GM12892 (cell line): Measurements from ENCODE around the gene KAZALD1.
A peak's percentile ranks its signal among the peaks of the same experiment; 100 is the strongest.

Experiments used
- DNase-seq: peaks from one replicate; pipeline ENCODE4 v3.0.0; 2011; ENCODE audit not compliant: insufficient read length
- FAIRE-seq: peaks from 2 replicates; lab custom pipeline; 2011; peaks lifted over from hg19 to GRCh38; lab: Jason Lieb, UNC
- POLR2A ChIP-seq: IDR thresholded peaks from 2 replicates; pipeline ENCODE4 v1.6.1; 2011; ENCODE audit warnings: low read depth, low read length, control low read depth
- POLR2AphosphoS5 ChIP-seq: IDR thresholded peaks from 2 replicates; pipeline ENCODE4 v1.6.1; 2011; ENCODE audit warnings: low read depth, low read length, control low read depth
- TAF1 ChIP-seq: IDR thresholded peaks from 2 replicates; pipeline ENCODE4 v1.6.1; 2011; ENCODE audit warnings: low read depth, mild to moderate bottlenecking, control low read depth, low read length, borderline replicate concordance

Gene KAZALD1

DNA sequence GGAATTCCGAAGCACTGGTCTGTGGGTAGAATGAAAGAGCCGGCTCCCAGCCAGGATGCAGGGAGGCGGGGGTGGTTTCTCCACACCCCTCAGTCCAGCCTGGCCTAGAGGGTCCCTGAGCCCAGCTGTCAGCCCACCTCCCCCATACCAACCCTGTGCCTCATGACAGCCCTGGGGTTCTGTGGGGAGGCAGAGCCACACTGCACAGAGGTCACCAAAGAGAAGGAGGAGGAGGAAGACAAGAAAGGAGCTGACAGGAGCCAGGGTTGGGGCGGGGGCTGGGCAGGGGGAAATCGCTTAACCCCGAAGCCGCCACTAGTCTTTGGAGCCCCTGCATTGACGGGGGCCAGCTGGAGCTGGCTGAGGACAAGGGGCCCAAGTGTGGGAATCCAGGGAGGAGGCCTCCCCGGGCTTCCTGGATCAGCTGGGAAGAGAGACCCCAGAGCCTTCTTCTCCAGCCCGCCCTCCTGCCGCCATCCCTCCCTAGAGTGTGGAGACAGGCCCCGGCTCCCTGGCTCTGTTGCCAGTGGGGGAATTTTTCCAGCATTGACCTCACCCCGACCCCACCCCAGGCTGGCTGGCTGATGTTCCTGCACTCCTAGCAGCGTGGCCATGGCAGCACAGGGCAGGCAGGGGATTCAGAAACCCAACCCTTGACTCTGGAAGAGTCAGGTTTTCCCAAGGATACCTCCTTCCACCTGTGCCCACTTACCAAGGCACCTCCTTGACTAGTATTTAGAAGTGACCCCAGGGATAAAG is 32.5 kb downstream of the KAZALD1 start:
- FAIRE-seq, result no peak
- no peak for TF ChIP-seq TAF1
- no peak for TF ChIP-seq POLR2A
- no peak for TF ChIP-seq POLR2AphosphoS5
- no peak for DNase-seq

DNA sequence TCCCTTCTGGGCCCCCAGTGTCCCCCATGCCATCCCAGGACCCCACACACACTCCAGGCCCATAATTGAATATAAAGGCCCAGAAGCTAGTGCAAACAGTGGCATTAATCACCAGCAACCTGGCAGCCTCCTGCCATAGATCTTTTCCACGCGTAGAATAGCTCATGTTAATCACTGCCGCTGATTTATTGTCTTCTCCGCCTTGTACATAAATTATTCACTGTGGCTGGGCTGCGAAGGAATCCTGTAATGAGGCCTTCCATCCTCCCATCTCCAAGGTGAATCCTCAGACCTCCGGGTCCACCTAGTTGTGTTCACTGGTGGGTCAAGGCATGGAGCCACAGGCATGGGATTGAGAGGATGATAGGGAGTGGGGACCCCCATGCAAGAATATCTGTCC is 33.2 kb downstream of the KAZALD1 start:
- FAIRE-seq (no peak), DNase-seq (no peak)
- no peak for TF ChIP-seq POLR2AphosphoS5
- TF ChIP-seq TAF1, result no peak
- TF ChIP-seq POLR2A, result no peak

DNA sequence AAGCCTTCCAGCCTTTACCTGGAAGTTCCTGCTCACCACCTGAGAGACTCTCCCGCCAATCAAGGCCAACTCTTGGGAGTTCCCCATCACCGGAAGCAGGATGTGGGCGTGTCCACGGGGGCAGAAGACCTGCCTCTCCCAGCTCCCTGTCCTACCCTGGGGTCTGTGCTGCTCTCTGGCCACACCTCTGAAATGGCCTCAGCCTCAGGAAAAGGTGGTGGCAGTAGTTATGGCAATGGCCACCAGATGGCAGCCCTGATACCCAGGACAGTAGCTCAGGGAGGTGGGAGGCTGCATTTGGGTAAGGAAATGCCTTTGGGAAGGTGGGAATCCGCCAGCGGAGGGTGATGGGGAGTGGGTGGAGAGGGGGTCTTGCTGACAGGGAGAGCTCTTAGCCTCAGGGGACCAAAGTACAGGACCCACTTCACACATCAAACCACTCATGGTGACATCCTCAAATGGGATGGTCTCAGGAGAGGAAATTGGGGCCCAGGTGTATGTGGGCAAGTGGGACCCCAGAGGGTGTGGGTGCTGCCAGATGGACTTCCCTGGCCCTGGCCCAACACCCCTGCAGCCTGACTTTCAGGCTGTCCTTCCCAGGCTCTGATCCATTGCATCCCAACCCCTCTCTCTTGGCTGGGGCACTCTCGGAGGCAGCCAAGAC is 33.9 kb downstream of the KAZALD1 start:
- no peak for TF ChIP-seq POLR2AphosphoS5
- no peak for TF ChIP-seq TAF1
- no peak for TF ChIP-seq POLR2A
- peak; percentile 71 for DNase-seq
- peak; percentile 97 for FAIRE-seq

DNA sequence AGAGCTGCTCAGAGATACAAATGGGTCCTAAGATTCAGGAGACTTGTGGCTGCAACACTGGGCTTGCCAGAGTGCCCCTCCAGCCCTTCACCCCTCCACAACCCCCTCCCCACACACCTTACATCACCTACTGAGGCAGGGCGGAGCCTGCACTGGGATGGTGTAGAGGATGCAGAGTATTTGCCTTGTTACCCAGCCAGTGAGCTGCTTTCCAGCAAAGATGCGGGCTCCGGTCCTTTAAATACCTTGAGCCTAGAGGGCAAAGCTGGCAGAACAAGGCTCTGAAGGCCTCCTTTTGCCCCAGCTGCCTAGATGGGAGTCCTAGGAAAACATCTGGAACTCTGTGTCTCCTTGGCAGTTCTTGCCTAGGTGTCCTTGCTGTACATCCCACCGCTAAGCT is 34.6 kb downstream of the KAZALD1 start:
- no peak for DNase-seq
- TF ChIP-seq POLR2AphosphoS5 (no peak), POLR2A (no peak), TAF1 (no peak)
- FAIRE-seq, result no peak

- DNase-seq, result no peak
- FAIRE-seq, result no peak
- no peak for TF ChIP-seq TAF1
- no peak for TF ChIP-seq POLR2AphosphoS5
- no peak for TF ChIP-seq POLR2A
Observed at GRCh38 chr10:101097881-101098280, 36.1 kb downstream of the KAZALD1 start.

DNA sequence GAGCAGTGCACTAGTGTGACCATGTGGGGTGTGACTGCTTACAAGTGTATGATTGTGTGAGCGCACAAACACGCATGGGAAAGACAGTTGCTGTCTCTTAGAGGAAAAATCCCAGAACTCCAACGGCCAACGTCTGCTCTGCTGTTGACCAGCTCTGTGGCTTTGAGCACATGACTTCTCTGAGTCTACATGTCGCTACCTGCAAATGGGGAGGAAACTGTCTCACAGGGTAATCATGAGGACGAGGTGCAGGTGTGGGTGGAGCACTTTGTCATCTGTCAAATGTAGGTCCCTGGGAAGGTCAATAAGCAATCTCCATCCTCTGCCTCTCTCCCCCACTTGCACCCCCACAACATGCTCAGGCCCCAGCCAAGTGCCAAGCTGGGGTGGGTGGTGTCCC is 38.1 kb downstream of the KAZALD1 start:
- no peak for DNase-seq
- TF ChIP-seq POLR2A (no peak), TAF1 (no peak), POLR2AphosphoS5 (no peak)
- FAIRE-seq, result no peak

GRCh38 chr10:101101372-101101881 is 39.6 kb downstream of the KAZALD1 start:
- DNase-seq (no peak), FAIRE-seq (no peak)
- TF ChIP-seq POLR2A (no peak), TAF1 (no peak), POLR2AphosphoS5 (no peak)

GRCh38 chr10:101103430-101103829 is 41.6 kb downstream of the KAZALD1 start:
- DNase-seq (no peak), FAIRE-seq (no peak)
- no peak for TF ChIP-seq POLR2A
- TF ChIP-seq POLR2AphosphoS5, result no peak
- TF ChIP-seq TAF1, result no peak

- FAIRE-seq (no peak), DNase-seq (no peak)
- TF ChIP-seq POLR2AphosphoS5, result no peak
- TF ChIP-seq TAF1, result no peak
- TF ChIP-seq POLR2A, result no peak
Observed at GRCh38 chr10:101106351-101106750, 44.6 kb downstream of the KAZALD1 start.

DNA sequence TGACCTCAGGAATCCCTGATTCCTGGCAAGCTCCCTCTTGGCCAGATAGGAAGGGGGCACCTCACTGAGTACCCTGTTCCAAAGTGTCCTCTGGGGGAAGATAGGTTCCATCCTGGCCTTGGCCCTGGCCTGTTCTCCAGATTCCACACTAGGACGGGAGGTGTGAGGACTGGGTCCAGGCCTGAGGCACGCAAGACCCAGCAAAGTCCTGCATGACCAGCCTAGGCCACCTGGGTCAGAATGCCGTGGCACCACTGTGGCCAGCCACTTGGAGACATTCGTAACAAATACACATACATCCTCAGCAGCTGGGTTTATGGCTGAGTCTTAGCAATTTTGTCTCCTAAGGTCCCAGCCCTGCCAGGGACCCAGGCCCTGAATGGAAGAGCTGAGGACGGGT is 46.0 kb downstream of the KAZALD1 start:
- no peak for TF ChIP-seq TAF1
- no peak for TF ChIP-seq POLR2AphosphoS5
- TF ChIP-seq POLR2A, result no peak
- no peak for DNase-seq
- no peak for FAIRE-seq

DNA sequence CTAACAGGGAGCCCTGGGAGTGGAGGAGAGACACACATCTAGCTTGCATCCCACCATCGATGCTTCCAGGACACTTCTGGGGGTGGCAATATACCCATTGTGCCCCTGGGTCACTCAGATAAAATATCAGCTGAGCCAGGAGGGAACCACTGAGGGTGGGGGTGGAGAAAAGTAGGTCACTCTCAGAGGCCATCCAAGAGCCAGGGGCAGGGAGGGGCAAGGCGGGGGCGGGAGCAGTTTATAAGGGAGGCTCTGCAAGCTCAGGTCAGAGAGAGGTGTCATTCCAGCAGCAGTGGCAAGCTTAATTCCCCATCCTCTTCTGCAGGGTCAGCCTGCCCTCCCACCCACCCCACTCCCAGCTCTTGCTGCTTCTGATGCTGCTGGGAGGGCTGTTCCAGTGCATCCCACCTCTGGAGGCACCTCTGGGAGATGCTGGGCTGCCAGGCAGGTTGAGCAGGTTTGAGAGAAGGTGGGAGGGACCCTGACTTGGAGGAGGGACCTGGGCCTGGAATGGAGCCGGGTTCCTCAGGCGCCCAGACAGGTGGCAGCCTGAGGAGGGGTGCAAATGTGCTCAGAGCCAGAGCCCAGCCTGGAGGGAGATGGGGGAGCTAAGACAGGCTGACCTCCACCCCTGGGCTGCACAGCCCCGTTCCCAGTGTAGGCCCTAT is 49.2 kb downstream of the KAZALD1 start:
- DNase-seq (no peak), FAIRE-seq (no peak)
- TF ChIP-seq TAF1 (no peak), POLR2A (no peak), POLR2AphosphoS5 (no peak)

DNA sequence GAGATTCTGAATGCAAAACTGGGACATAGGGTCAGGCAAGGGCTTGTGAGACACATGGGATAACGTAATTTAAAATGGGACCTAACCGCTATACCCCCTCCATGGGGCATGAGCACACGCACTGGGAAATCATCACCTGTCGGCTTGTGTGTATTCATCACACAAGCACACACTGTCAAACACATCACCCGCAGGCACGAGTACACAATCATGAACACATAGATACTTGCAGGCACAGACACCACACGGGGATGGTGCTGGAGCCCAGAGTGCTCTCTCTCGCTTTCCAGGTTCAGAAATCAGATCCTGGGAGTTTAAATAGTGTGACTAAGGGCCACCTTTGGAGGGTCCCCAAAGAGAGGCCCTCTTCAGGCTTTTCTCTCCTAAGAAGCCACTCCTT is 49.8 kb downstream of the KAZALD1 start:
- DNase-seq (no peak), FAIRE-seq (no peak)
- no peak for TF ChIP-seq POLR2A
- TF ChIP-seq POLR2AphosphoS5, result no peak
- no peak for TF ChIP-seq TAF1
